ENCODE measurements around the gene HNRNPAB.
"Not testable (repeated sequence)": the region's sequence is repeated elsewhere in the genome, so short reads cannot be mapped to it uniquely, and the experiment has no call there.

Gene HNRNPAB

DNA sequence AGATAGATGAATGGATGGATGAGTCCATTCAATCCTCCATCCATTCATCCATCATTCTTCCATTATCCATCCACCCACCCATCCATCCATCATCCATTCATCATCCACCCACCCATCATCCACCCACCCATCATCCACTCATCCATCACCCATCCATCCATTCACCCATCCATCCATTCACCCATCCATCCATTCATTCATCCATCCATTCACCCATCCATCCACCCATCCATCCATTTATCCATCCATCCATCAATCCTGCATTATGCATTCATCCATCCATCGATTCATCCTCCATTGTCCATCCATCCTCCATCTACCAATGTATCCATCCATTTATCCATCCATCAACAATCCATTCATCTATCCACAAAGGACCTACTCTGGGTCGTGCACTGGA, 41.1 kb downstream of the HNRNPAB start:
- DNase-seq (ENCODE audit: low read depth): no peak

DNA sequence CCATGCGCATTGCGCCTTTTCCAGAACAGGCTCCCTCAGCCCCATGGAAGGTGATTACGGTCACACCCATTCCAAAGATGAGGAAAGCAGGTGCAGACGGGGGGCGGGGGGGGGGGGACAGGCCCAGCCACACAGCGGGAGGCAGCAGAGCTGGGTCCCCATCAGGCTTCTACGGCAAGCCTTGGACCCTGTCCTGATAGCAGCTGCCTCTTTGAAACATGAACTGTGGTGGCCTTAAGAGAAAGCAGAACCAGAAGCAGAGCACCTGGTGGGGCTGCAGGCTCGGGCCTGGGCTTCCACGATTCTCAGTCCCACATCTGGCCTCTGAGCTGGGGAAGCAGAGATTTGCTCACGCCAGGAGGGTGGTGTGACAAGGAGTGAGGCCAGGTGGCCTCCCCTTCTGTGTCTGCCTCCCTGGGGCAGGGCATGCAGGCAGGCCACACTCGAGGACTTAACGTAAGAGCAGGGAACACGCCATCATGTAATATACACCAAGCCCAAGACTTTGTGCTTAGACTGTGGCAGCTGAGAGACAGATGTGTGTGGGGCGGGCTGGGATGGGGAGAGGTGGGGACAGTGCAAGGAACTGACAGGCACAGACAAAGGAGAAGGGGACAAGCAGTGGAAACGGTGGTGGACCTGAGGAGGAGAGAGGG, 42.4 kb downstream of the HNRNPAB start:
- no peak for DNase-seq (ENCODE audit: low read depth)

DNA sequence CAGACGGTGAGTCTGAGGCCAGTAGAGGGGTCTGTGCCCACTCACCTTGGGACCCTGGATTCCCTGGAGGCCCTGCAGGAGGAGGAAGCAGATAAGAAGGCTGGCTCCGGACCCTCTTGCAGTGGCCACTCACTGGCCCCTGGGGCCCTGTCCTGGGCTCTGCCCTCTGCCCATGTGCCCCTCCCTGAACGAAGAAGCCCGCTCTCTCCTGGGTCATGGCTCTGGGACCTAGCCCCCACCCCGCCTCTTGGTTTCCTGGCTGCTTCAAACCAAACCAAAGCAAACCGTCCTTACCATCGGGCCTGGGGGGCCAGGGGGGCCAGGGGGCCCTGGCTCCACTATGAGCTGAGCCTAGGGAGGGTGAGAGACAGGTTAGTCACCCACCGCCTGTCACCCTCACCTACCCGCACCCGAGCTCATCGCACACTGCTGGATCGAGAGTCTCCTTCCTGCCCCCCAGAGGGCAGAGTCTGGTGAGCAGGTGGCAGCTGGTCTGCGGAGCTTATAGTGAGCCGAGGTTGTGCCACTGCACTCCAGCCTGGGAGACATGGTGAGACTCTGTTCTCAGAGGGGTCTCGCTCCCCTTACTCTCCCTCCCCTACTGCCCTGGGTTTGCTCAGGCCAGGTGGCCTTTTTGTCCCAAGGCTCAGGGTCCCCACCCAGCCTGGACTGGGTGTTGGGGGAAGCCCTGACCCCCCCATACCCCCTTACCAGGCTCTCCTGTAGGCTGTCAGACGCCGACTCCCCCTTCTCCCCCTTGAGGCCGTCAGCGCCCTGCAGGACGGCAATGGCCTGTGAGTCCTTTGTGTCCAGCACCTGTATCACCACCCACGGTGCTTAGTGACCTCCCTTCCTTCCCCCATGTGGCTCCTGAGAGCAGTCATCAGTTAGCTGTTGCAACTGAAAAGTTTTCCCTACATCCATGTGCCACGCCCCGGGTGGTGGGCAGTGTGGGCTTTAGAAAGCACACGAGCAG, 43.4 kb downstream of the HNRNPAB start:
- no peak for DNase-seq (ENCODE audit: low read depth)

DNA sequence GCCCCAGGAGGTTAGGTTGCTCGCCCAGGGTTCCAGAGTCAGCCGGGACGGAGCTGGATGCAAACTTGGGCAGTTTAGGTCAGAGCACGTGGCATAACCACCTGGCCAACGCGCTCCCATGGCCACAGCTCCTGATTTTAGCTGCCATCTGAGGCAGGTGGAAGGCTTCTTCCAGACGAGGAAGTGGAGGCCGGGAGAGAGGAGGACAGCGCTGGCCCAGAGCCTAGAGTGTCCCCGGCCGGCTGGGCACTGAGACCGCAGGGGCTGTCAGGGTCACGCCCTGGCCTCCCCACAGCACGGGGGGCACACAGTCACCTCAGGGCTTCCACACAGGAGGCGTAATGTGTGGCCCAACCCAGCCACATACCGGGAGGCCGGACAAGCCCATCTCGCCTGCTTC, 44.4 kb downstream of the HNRNPAB start:
- no peak for DNase-seq (ENCODE audit: low read depth)

DNA sequence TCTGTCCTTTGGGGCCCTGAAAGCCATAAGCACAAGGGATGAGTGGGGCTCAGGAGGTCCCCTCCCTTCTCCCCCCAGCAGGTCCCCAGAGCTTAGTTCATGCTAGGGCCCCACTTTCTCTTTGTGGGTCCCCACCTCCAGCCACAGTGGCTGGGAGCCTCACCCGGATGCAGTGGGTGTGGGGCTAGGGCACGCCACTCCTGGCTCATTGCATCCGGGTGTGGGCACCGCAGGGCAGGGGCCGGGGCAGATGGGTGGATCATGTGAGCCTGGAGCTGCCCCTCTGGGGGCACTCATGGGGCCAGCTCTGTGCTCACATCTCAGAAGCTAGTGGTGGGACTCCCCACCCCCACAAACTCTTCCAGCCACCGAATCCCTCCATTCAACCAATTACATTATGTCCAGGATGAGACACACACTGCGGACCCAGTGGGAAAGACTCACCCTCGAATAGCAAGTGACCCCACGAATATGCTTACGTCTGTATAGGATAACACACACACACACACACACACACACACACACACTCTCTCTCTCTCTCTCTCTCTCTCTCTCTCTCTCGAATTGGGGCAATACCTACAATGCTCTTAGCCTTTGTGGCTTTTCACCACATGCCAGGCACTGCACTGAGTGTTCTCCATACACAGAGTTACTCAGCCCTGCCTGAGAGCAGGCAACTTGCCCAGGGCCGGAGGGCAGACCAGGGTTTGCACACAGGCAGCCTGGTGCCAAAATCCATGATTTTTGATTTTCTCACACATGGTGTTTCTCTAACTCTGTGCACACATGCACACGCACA, 45.1 kb downstream of the HNRNPAB start:
- DNase-seq (ENCODE audit: low read depth): peak; percentile 85

DNA sequence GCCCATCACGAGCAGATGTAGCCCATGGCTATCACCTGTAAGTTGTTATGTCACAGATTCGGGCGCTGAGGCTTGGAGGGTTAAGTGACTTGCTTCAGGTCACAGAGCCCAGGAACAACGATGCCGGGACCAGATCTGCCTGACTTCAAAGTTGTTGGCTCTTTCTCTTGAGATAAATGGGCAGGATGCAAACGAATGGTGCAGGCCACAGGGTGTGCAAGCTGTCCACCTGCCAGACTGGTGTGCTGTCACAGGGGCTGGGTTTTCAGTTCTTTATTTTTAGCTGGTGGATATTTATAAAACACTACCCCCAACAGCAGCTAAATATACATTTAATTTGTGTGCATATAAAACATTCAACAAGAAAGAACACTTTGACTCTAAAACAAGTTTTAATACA, 45.9 kb downstream of the HNRNPAB start:
- DNase-seq (ENCODE audit: low read depth): no peak

DNA sequence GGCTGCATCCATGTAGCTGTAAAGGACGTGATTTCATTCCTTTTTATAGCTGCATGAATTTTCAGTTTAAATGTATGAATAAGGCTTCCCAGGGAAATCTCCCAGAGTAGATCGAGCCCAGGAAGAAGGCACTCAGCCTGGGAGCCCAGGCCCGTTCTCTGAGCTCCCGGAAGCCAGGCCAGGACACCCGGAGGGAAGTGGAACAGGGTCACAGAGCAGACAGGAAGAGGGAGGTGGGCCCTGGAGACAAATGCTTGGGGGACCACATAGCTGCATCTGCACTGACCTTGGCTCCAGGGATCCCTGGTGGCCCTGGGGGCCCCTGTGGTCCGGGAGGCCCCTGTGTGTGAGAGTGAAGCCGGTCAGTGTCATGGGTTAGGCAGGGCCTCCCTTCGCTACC, 47.9 kb downstream of the HNRNPAB start:
- no peak for DNase-seq (ENCODE audit: low read depth)

DNA sequence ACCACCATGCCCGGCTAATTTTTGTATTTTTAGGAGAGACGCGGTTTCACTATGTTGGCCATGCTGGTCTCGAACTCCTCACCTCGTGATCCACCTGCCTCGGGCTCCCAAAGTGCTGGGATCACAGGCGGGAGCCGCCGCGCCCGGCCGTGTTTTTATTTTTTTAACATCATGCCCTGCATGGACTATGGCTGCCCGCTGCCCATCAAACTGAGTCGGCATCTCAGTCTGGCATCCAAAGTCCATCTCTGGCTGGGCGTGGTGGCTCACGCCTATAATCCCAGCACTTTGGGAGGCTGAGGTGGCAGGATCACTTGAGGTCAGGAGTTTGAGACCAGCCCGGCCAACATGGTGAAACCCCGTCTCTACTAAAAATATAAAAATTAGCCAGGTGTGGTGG, 49.3 kb downstream of the HNRNPAB start:
- not testable (repeated sequence) for DNase-seq (ENCODE audit: low read depth)

DNA sequence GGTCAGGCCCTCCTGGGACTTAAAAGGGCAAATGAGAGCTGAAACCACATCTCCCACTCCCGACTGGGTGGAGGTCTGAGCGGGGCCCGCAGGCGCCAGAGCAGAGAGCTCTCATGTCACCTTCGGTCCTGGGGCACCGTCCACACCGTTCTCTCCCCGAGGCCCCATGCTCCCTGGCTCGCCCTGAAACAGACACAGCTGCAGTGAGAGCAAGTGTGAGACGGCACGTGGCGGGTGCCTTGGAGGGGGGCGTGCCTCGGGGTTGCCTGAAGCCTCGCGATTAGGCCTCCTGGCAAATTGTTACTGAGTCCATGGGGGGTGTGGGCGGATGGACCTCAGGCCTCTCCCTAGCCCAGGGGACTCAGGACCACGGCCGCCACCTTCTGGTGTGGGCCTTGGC, 52.4 kb downstream of the HNRNPAB start:
- no peak for DNase-seq (ENCODE audit: low read depth)

DNA sequence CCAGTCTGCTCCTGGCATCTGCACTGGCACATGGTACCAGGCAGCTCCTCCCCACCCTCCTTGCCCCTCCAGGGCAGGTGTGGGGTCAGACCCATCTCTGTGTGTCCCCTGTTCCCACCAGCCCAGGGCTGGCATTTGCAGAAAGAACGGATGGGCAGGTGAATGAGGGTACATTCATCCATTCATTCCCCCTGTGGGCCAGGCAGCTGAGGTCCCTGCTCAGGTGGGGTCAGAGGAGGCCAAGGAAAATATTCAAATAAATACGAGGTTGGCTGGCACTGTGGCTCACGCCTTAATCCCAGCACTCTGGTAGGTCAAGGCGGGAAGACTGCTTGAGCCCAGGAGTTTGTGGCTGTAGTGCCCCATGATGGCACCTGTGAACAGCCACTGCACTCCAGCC, 53.3 kb downstream of the HNRNPAB start:
- no peak for DNase-seq (ENCODE audit: low read depth)

DNA sequence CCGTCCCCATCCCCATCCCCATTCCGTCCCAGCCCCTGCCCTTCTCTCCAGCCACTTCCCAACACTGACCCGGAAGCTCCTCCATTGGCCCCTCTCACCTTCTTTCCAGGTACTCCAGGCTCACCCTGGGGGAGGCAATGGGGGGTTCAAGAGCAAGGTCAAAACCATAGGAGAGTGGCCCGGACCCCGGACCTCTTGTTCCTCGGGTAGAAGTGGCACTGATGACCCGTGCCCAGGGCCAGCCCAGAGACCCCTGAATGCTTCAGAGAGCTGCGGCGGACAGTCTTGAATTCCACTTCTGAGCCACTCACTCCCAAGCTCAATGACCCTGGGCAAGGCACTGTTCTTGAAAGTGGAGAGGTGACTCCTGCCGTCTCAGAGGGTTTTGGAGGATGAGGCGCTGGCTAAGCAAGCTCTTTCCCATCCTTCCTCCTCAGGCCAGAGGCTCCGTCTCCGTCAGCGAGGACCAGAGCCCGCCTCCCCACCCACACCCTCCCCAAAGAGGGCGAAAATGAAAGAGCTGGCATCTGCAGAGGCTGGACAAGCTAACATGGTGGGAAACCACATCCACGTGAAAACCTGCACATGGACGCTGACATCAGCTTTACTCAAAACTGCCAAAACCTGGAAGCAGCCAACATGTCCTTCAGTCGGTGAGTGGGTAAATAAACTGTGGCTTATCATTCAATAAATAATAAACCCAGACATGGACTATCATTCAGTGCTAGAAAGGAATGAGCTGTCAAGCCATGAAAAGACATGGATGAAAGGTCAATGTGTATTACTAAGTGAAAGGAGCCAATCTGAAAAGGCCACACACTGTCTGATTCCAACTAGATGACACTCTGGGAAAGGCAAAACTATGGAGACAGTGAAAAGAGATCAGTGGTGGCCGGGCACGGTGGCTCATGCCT, 55.5 kb downstream of the HNRNPAB start:
- no peak for DNase-seq (ENCODE audit: low read depth)
